DMS79 treated with DMSO at 0.1 percent for 48 hours (cell line): ENCODE measurements around the gene PTPN14.

ENCODE experiments used
- DNase-seq: peaks from one replicate; lab custom pipeline; 2025; lab: John Stamatoyannopoulos, UW

PTPN14 gene

GRCh38 chr1:214363386-214363785 lies 188.0 kb downstream of the PTPN14 start:
- DNase-seq = no peak

- DNase-seq = no peak
These were observed 189.1 kb downstream of the PTPN14 start for GRCh38 chr1:214362188-214362882.

- DNase-seq = no peak
These were observed 189.8 kb downstream of the PTPN14 start for GRCh38 chr1:214361636-214362035.

GRCh38 chr1:214360525-214361164 lies 190.8 kb downstream of the PTPN14 start:
- DNase-seq = no peak

- DNase-seq = no peak
These were observed 191.3 kb downstream of the PTPN14 start for GRCh38 chr1:214360116-214360515.

- no peak for DNase-seq
These were observed 196.8 kb downstream of the PTPN14 start for GRCh38 chr1:214354440-214355148.

- no peak for DNase-seq
These were observed 198.6 kb downstream of the PTPN14 start for GRCh38 chr1:214352838-214353237.

GRCh38 chr1:214351551-214352277 lies 199.7 kb downstream of the PTPN14 start:
- DNase-seq = no peak

GRCh38 chr1:214349781-214350180 lies 201.6 kb downstream of the PTPN14 start:
- no peak for DNase-seq

- DNase-seq = no peak
These were observed 202.4 kb downstream of the PTPN14 start for GRCh38 chr1:214349008-214349407.

GRCh38 chr1:214344897-214345296 lies 206.5 kb downstream of the PTPN14 start:
- DNase-seq = no peak

- DNase-seq = no peak
These were observed 208.9 kb downstream of the PTPN14 start for GRCh38 chr1:214342525-214342924.

GRCh38 chr1:214341932-214342331 lies 209.5 kb downstream of the PTPN14 start:
- DNase-seq = no peak

GRCh38 chr1:214341459-214341858 lies 209.9 kb downstream of the PTPN14 start:
- no peak for DNase-seq

GRCh38 chr1:214338212-214338611 lies 213.2 kb downstream of the PTPN14 start:
- no peak for DNase-seq

GRCh38 chr1:214337511-214337910 lies 213.9 kb downstream of the PTPN14 start:
- no peak for DNase-seq

GRCh38 chr1:214337015-214337414 lies 214.4 kb downstream of the PTPN14 start:
- DNase-seq = no peak

- no peak for DNase-seq
These were observed 215.8 kb downstream of the PTPN14 start for GRCh38 chr1:214335567-214335966.

GRCh38 chr1:214332946-214333798 lies 218.2 kb downstream of the PTPN14 start:
- no peak for DNase-seq

- DNase-seq = no peak
These were observed 219.5 kb downstream of the PTPN14 start for GRCh38 chr1:214331827-214332423.

- no peak for DNase-seq
These were observed 220.2 kb downstream of the PTPN14 start for GRCh38 chr1:214331180-214331579.
